ENCODE results near the gene CNTROB. TPM values are rescaled to one million over a fixed set of nuclear protein-coding genes. Genes with fewer than 3 reads are reported as not detected.
A peak's percentile ranks its signal among the peaks of the same experiment; 100 is the strongest.

The CNTROB gene
- total and polyA plus RNA-seq, 2 donors = 18.9 to 39.0 TPM

DNA sequence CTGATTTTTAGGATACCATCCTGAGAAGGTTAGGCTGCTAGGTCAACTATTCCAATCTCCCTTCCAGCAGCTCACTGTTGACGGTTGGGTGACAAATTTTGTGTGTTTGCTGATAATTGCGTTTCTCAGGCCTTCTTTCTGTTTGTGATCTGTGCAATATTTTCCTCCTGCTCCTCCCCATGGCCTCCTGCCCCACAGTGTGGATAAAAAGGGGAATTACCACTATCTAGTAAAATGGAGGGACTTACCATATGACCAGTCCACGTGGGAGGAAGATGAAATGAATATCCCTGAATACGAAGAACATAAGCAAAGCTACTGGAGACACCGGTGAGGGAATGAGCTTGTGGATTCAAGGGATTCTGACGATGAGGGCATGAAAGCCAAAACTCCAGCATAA lies 34.2 kb upstream of the CNTROB start:
- 87% methylated on average over 6 of the region's 6 CpGs for WGBS
- Histone ChIP-seq H3K27me3 (ENCODE audit: control insufficient read depth in 2 of 2, insufficient read depth in 1 of 2, low read length in 1 of 2) (no peaks in the 10 kb centered on the region), H3K27ac (ENCODE audit: low read depth in 1 of 2, low read length in 1 of 2) (no peak overlapping the region), H3K4me1 (ENCODE audit: control insufficient read depth in 2 of 2, insufficient read depth in 2 of 2, low read length in 2 of 2) (peaks cover 0 to 3% of the 10 kb centered on the region in 2 donors), H3K4me3 (ENCODE audit: low read length in 2 of 2) (no peak overlapping the region), H3K9me3 (ENCODE audit: control insufficient read depth in 2 of 2, insufficient read depth in 1 of 2, low read length in 1 of 2) (no peaks in the 10 kb centered on the region), H3K36me3 (ENCODE audit: control insufficient read depth in 2 of 2, insufficient read depth in 2 of 2, low read length in 1 of 2) (peaks cover 90 to 94% of the 10 kb centered on the region in 2 donors)
- DNase-seq (ENCODE audit: low read depth in 6 of 9, low spot score in 9 of 9) = peak in 1 of 9 donors; percentile 29

DNA sequence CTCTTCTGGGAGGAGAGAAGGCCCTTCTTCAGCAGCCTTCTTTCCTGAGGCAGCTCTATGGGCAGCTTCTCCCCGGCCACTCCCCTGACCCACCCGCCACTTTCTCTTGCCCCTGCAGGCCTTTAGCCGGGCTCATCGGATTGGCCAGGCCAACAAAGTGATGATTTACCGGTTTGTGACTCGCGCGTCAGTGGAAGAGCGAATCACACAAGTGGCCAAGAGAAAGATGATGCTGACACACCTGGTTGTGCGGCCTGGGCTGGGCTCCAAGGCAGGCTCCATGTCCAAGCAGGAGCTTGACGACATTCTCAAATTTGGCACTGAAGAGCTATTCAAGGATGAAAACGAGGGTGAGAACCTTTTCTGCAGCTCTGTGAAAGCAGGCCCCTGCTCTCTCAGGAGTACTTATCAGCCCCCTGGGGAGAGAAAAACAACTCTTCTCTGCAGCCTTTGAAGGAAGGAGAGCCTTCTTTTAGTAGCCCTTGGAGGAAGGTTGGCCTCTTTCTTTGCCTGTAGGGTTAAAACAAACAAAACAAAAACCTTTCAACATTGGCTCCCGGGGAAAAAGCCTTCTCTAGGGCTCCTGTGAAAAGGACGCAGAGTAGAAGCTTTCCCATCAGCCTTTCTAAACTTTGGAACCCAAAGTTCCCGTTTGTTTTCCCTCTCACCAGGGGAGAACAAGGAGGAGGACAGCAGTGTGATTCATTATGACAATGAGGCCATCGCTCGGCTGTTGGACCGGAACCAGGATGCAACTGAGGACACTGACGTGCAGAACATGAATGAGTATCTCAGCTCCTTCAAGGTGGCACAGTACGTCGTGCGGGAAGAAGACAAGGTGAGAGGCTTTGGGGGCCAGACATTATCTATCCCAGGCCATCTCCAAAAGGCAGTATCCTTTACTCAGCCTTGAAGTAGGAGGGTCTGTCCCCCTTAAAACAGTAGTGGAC lies 28.6 kb upstream of the CNTROB start:
- 95% methylated on average over 22 of the region's 22 CpGs for WGBS
- H3K27ac ChIP-seq (ENCODE audit: low read depth in 1 of 2, low read length in 1 of 2) = peak overlapping the region in 1 of 2 donors; percentile 50
- H3K9me3 ChIP-seq (ENCODE audit: control insufficient read depth in 2 of 2, insufficient read depth in 1 of 2, low read length in 1 of 2) = no peaks in the 10 kb centered on the region
- H3K27me3 ChIP-seq (ENCODE audit: control insufficient read depth in 2 of 2, insufficient read depth in 1 of 2, low read length in 1 of 2) = no peaks in the 10 kb centered on the region
- peaks cover 0 to 6% of the 10 kb centered on the region in 2 donors for H3K4me1 ChIP-seq (ENCODE audit: control insufficient read depth in 2 of 2, insufficient read depth in 2 of 2, low read length in 2 of 2)
- no peak for DNase-seq (ENCODE audit: low read depth in 6 of 9, low spot score in 9 of 9)
- H3K4me3 ChIP-seq (ENCODE audit: low read length in 2 of 2) = no peak overlapping the region
- peaks cover 98 to 99% of the 10 kb centered on the region in 2 donors for H3K36me3 ChIP-seq (ENCODE audit: control insufficient read depth in 2 of 2, insufficient read depth in 2 of 2, low read length in 1 of 2)

GRCh38 chr17:7909089-7909488 lies 22.9 kb upstream of the CNTROB start:
- Histone ChIP-seq H3K27me3 (ENCODE audit: control insufficient read depth in 2 of 2, insufficient read depth in 1 of 2, low read length in 1 of 2) (no peaks in the 10 kb centered on the region), H3K4me1 (ENCODE audit: control insufficient read depth in 2 of 2, insufficient read depth in 2 of 2, low read length in 2 of 2) (no peaks in the 10 kb centered on the region), H3K36me3 (ENCODE audit: control insufficient read depth in 2 of 2, insufficient read depth in 2 of 2, low read length in 1 of 2) (peaks cover 84 to 85% of the 10 kb centered on the region in 2 donors), H3K4me3 (ENCODE audit: low read length in 2 of 2) (no peak overlapping the region), H3K9me3 (ENCODE audit: control insufficient read depth in 2 of 2, insufficient read depth in 1 of 2, low read length in 1 of 2) (no peaks in the 10 kb centered on the region), H3K27ac (ENCODE audit: low read depth in 1 of 2, low read length in 1 of 2) (no peak overlapping the region)
- DNase-seq (ENCODE audit: low read depth in 6 of 9, low spot score in 9 of 9) = no peak
- WGBS = 98% methylated on average over 29 of the region's 29 CpGs

GRCh38 chr17:7910281-7910680 lies 21.7 kb upstream of the CNTROB start:
- no peak for DNase-seq (ENCODE audit: low read depth in 6 of 9, low spot score in 9 of 9)
- Histone ChIP-seq H3K27ac (ENCODE audit: low read depth in 1 of 2, low read length in 1 of 2) (no peak overlapping the region), H3K9me3 (ENCODE audit: control insufficient read depth in 2 of 2, insufficient read depth in 1 of 2, low read length in 1 of 2) (no peaks in the 10 kb centered on the region), H3K27me3 (ENCODE audit: control insufficient read depth in 2 of 2, insufficient read depth in 1 of 2, low read length in 1 of 2) (no peaks in the 10 kb centered on the region), H3K4me1 (ENCODE audit: control insufficient read depth in 2 of 2, insufficient read depth in 2 of 2, low read length in 2 of 2) (peaks cover 6% of the 10 kb centered on the region in 2 donors), H3K4me3 (ENCODE audit: low read length in 2 of 2) (no peak overlapping the region), H3K36me3 (ENCODE audit: control insufficient read depth in 2 of 2, insufficient read depth in 2 of 2, low read length in 1 of 2) (peaks cover 72 to 73% of the 10 kb centered on the region in 2 donors)
- WGBS = 97% methylated on average over 15 of the region's 15 CpGs

DNA sequence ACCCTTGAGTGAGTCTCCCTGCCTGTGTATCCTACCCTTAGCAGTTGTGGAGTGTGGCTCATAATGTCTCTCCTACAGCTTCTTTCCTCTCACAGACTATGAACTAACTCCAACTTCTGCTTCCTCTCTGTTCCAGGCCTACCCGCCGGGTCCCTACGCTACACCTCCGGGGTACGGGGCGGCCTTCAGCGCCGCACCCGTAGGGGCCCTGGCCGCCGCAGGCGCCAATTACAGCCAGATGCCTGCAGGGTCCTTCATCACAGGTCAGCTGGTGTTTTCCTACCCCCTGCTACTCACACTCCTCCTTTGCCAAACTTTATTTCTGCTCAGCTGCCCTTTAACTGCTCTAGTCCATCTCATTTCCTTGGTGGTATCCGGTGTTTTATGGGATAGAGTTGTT lies 21.3 kb upstream of the CNTROB start:
- Histone ChIP-seq H3K27me3 (ENCODE audit: control insufficient read depth in 2 of 2, insufficient read depth in 1 of 2, low read length in 1 of 2) (no peaks in the 10 kb centered on the region), H3K36me3 (ENCODE audit: control insufficient read depth in 2 of 2, insufficient read depth in 2 of 2, low read length in 1 of 2) (peaks cover 67 to 69% of the 10 kb centered on the region in 2 donors), H3K4me1 (ENCODE audit: control insufficient read depth in 2 of 2, insufficient read depth in 2 of 2, low read length in 2 of 2) (peaks cover 6 to 10% of the 10 kb centered on the region in 2 donors), H3K9me3 (ENCODE audit: control insufficient read depth in 2 of 2, insufficient read depth in 1 of 2, low read length in 1 of 2) (no peaks in the 10 kb centered on the region), H3K4me3 (ENCODE audit: low read length in 2 of 2) (no peak overlapping the region), H3K27ac (ENCODE audit: low read depth in 1 of 2, low read length in 1 of 2) (no peak overlapping the region)
- WGBS = over 99% methylated on average over 13 of the region's 13 CpGs
- DNase-seq (ENCODE audit: low read depth in 6 of 9, low spot score in 9 of 9) = no peak

DNA sequence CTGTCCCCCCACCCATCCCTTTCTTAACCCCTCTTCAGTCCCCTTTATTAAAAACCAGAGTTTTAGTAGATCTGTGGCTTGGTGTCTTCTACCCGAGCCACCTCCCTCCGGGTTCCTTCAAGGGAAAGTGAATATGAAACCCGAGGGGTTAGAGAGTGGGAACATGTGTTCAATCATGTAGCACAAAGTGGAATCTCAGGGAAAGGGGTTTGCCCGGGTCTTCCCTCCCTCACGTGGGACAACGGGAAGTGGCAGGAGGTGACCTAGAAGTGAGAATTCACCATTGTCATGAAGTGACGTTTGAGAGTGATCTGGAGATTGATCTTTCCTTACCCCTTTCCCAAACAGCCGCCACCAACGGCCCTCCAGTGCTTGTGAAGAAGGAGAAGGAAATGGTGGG lies 20.9 kb upstream of the CNTROB start:
- peaks cover 0 to 1% of the 10 kb centered on the region in 2 donors for H3K27me3 ChIP-seq (ENCODE audit: control insufficient read depth in 2 of 2, insufficient read depth in 1 of 2, low read length in 1 of 2)
- no peak overlapping the region for H3K27ac ChIP-seq (ENCODE audit: low read depth in 1 of 2, low read length in 1 of 2)
- peaks cover 0 to 2% of the 10 kb centered on the region in 2 donors for H3K9me3 ChIP-seq (ENCODE audit: control insufficient read depth in 2 of 2, insufficient read depth in 1 of 2, low read length in 1 of 2)
- peaks cover 63 to 65% of the 10 kb centered on the region in 2 donors for H3K36me3 ChIP-seq (ENCODE audit: control insufficient read depth in 2 of 2, insufficient read depth in 2 of 2, low read length in 1 of 2)
- H3K4me3 ChIP-seq (ENCODE audit: low read length in 2 of 2) = no peak overlapping the region
- no peak for DNase-seq (ENCODE audit: low read depth in 6 of 9, low spot score in 9 of 9)
- H3K4me1 ChIP-seq (ENCODE audit: control insufficient read depth in 2 of 2, insufficient read depth in 2 of 2, low read length in 2 of 2) = peaks cover 6 to 12% of the 10 kb centered on the region in 2 donors
- WGBS = 93% methylated on average over 9 of the region's 9 CpGs

DNA sequence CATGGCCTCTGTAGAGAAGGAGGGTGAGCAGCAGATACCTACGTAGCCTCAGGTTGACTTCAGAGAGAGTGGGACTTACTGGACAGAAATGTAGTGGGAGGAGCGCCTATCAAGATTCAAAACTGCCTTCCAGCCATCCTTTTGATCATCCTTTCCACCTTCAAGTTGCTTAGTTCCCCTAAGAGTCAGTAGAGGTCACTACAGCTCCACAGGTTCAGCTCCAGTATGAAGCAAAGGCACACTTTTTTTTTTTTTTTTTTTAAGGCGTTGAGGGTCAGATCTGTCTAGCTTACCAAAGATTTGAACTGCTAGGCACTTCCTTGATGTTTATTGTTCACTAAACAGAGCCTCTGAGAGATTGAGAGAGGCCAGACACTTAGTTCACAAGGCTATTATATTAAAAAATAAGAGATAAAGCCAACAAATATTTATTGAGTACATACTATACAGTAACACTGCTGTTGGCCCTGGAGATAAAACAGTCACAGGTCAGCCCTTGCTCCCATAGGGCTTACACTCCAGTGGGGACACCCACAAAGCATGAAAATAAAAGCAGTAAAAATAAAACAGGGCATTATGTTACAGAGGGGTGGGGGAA lies 19.0 kb upstream of the CNTROB start:
- peaks cover 44 to 46% of the 10 kb centered on the region in 2 donors for H3K36me3 ChIP-seq (ENCODE audit: control insufficient read depth in 2 of 2, insufficient read depth in 2 of 2, low read length in 1 of 2)
- peaks cover 0 to 6% of the 10 kb centered on the region in 2 donors for H3K9me3 ChIP-seq (ENCODE audit: control insufficient read depth in 2 of 2, insufficient read depth in 1 of 2, low read length in 1 of 2)
- H3K27ac ChIP-seq (ENCODE audit: low read depth in 1 of 2, low read length in 1 of 2) = no peak overlapping the region
- 52% methylated on average over 3 of the region's 3 CpGs for WGBS
- H3K4me1 ChIP-seq (ENCODE audit: control insufficient read depth in 2 of 2, insufficient read depth in 2 of 2, low read length in 2 of 2) = peaks cover 15 to 21% of the 10 kb centered on the region in 2 donors
- no peak overlapping the region for H3K4me3 ChIP-seq (ENCODE audit: low read length in 2 of 2)
- peak in 8 of 9 donors; percentile 42 to 90 (median 72) for DNase-seq (ENCODE audit: low read depth in 6 of 9, low spot score in 9 of 9)
- peaks cover 0 to 4% of the 10 kb centered on the region in 2 donors for H3K27me3 ChIP-seq (ENCODE audit: control insufficient read depth in 2 of 2, insufficient read depth in 1 of 2, low read length in 1 of 2)

DNA sequence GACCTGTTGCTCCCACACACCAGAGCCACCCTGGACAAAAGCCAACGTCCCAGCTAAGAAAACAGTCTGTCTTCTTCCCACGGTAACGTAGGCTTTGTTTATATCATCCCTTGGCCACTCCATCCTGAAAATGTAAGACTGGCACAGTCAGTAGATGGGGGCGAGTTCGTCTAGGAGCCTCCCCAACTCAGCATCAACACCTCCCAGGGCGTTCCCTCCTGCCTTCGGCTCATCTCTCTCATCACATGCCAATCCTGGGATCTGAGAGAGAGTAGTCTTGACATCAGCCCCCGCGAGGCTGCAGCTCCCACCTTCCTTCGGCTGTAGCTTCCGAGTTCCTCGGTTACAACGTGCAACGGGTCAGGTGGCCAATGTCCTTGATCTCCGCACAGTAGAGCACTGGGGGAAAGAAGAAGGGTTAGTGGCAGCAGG lies 16.8 kb upstream of the CNTROB start:
- WGBS = 7% methylated on average over 15 of the region's 15 CpGs
- no peak for DNase-seq (ENCODE audit: low read depth in 6 of 9, low spot score in 9 of 9)

More for the DNA sequence above, 16.8 kb upstream of the CNTROB start:
- Histone ChIP-seq H3K27ac (ENCODE audit: low read depth in 1 of 2, low read length in 1 of 2) (peak overlapping the region; percentile 86 to 92), H3K27me3 (ENCODE audit: control insufficient read depth in 2 of 2, insufficient read depth in 1 of 2, low read length in 1 of 2) (peaks cover 0 to 4% of the 10 kb centered on the region in 2 donors), H3K9me3 (ENCODE audit: control insufficient read depth in 2 of 2, insufficient read depth in 1 of 2, low read length in 1 of 2) (peaks cover 0 to 6% of the 10 kb centered on the region in 2 donors), H3K4me1 (ENCODE audit: control insufficient read depth in 2 of 2, insufficient read depth in 2 of 2, low read length in 2 of 2) (peaks cover 15 to 21% of the 10 kb centered on the region in 2 donors), H3K4me3 (ENCODE audit: low read length in 2 of 2) (peak overlapping the region; percentile 67 to 69), H3K36me3 (ENCODE audit: control insufficient read depth in 2 of 2, insufficient read depth in 2 of 2, low read length in 1 of 2) (peaks cover 22 to 24% of the 10 kb centered on the region in 2 donors)

Data from thymus (tissue), 11 donors.